ENCODE measurements around the gene SUGCT. TPM values are rescaled to one million over a fixed set of nuclear protein-coding genes. Genes with fewer than 3 reads are reported as not detected.

SUGCT gene
- total and polyA plus RNA-seq, 2 of the 8 experiments (the other 6 are each of a cell fraction or from before 2014, with no cell fraction given): 2.8 to 5.4 TPM

DNA sequence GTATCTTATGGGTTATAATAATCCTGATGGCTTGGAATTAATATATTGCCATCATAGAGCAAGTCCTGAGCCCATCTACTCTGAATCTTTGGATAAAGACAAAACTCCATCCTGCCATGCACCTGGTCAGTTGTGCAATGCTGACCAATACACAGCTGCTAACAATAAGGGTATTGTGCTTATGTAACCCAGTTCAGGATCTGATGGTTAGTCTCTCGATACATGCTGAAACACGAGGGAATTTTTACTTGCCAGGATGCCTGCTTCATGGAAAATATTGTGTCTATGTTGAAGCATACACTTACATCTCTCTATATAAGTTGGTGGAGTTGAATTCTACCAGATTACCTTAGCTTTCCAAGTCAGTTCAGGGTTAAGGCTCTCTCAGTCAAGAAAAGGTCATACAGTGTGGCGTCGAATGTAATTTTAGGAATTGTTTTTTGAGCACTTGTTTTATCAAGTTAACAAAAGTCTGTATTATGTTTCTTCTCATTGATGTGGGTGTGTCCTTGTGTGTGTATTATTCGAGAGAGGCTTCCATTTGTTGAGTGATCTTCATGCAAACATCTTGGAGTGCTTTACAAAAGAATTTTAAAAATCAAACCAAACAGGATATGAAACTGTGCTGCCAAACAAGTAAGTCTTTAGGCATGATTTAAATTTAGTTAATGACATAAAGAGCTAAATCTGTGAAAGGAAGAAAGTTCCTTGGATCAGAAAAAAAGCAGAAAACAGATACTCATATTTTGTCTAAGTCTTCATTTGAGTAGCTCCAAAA, 449.1 kb downstream of the SUGCT start (continued):
- TF ChIP-seq TEAD4 (IDR thresholded peaks at IDR 0.05; ENCODE audit: low read depth, low read length) (no peak), CHD1 (IDR thresholded peaks at IDR 0.05; ENCODE audit: low read depth, low read length) (no peak), CEBPB (IDR thresholded peaks at IDR 0.05; ENCODE audit: low read depth, low read length) (no peak), JUN (IDR thresholded peaks at IDR 0.05; ENCODE audit: low read depth, low read length) (no peak), NANOG (IDR thresholded peaks at IDR 0.05; ENCODE audit: insufficient read depth, low read depth, low read length, poor library complexity, severe bottlenecking) (no peak), CHD2 (IDR thresholded peaks at IDR 0.05; ENCODE audit: low read length) (no peak), SP4 (IDR thresholded peaks at IDR 0.05; ENCODE audit: low read length) (no peak), KDM5A (IDR thresholded peaks at IDR 0.05; ENCODE audit: low read length) (no peak), POU5F1 (IDR thresholded peaks at IDR 0.05; ENCODE audit: low read depth, low read length) (no peak), SIRT6 (IDR thresholded peaks at IDR 0.05; ENCODE audit: low read length) (no peak)
- TF ChIP-seq, protein P1, sequence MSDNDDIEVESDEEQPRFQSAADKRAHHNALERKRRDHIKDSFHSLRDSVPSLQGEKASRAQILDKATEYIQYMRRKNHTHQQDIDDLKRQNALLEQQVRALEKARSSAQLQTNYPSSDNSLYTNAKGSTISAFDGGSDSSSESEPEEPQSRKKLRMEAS (IDR thresholded peaks at IDR 0.05): no peak
